ENCODE measurements around the gene RCVRN.

The RCVRN gene

GRCh38 chr17:9887508-9887907, 17.6 kb downstream of the RCVRN start:
- H2BK120ac ChIP-seq (ENCODE audit: low read depth, low read length), result no peak overlapping the region
- no peaks in the 10 kb centered on the region for H3K36me3 ChIP-seq (ENCODE audit: control insufficient read depth in 1 of 2, insufficient read depth in 2 of 2, low read depth in 1 of 2, low read length in 2 of 2)
- DNase-seq, result peak; percentile 47
- H2BK15ac ChIP-seq (ENCODE audit: low read depth, poor library complexity, severe bottlenecking), result no peak overlapping the region
- WGBS, result 86% methylated on average over 8 of the region's 8 CpGs
- H3K4me3 ChIP-seq (ENCODE audit: insufficient read depth in 1 of 2, low read depth in 1 of 2, low read length in 2 of 2), result no peak overlapping the region
- H4K8ac ChIP-seq (ENCODE audit: low read length), result no peak overlapping the region
- no peak overlapping the region for H2AK5ac ChIP-seq (ENCODE audit: low read length, severe bottlenecking)
- H3K4me2 ChIP-seq (ENCODE audit: low read length, poor library complexity, severe bottlenecking), result no peak overlapping the region
- H3K4me1 ChIP-seq (ENCODE audit: control insufficient read depth, insufficient read depth, low read depth, low read length), result no peaks in the 10 kb centered on the region
- H2AFZ ChIP-seq (ENCODE audit: low read depth, low read length), result no peak overlapping the region
- H3K14ac ChIP-seq (ENCODE audit: low read length in 2 of 2), result no peak overlapping the region
- no peaks in the 10 kb centered on the region for H3K79me1 ChIP-seq (replicated peaks; ENCODE audit: low read length, poor library complexity, severe bottlenecking)
- no peak overlapping the region for H2BK5ac ChIP-seq (ENCODE audit: low read depth, low read length, poor library complexity, severe bottlenecking)
- peaks cover 0 to 46% of the 10 kb centered on the region in 2 experiments for H3K27me3 ChIP-seq (ENCODE audit: control insufficient read depth in 1 of 2, insufficient read depth in 1 of 2, low read length in 2 of 2)
- peaks cover 41% of the 10 kb centered on the region for H3K9me3 ChIP-seq (ENCODE audit: control insufficient read depth, low read length)
- H3K9ac ChIP-seq (ENCODE audit: low read length), result no peak overlapping the region
- no peak overlapping the region for H3K23ac ChIP-seq (ENCODE audit: low read length in 2 of 2)
- no peak overlapping the region for H2BK12ac ChIP-seq (ENCODE audit: low read length in 2 of 2)
- H3K27ac ChIP-seq (ENCODE audit: low read length, poor library complexity, severe bottlenecking), result no peak overlapping the region
- no peak overlapping the region for H4K91ac ChIP-seq (ENCODE audit: low read length)
- no peak overlapping the region for H3K18ac ChIP-seq (ENCODE audit: low read depth in 1 of 2, low read length in 2 of 2)
- H3K4ac ChIP-seq (ENCODE audit: low read depth in 1 of 2, low read length in 2 of 2), result no peak overlapping the region

GRCh38 chr17:9886141-9886930, 18.7 kb downstream of the RCVRN start:
- WGBS, result 91% methylated on average over 5 of the region's 5 CpGs

DNA sequence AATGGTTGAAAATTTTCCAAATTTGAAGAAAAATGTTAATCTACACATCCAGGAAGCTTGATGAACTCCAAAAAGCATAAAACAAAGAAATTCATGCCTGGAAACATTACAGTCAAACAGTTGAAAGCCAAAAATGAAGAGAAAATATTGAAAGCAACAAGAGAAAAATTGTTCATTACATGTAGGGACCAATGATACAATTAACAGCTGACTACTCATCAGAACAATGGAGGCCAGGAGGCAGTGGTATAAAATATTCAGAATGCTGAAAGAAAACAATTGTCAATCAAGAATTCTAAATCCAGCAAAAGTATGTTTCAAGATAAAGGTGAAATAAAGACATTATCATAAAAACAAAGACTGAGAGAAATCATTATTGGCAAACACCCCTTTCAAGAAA, 21.6 kb downstream of the RCVRN start:
- no peak overlapping the region for H3K4me3 ChIP-seq (ENCODE audit: insufficient read depth in 1 of 2, low read depth in 1 of 2, low read length in 2 of 2)
- no peak overlapping the region for H3K23ac ChIP-seq (ENCODE audit: low read length in 2 of 2)
- no peak overlapping the region for H4K91ac ChIP-seq (ENCODE audit: low read length)
- peaks cover 0 to 17% of the 10 kb centered on the region in 2 experiments for H3K27me3 ChIP-seq (ENCODE audit: control insufficient read depth in 1 of 2, insufficient read depth in 1 of 2, low read length in 2 of 2)
- no peak overlapping the region for H3K9ac ChIP-seq (ENCODE audit: low read length)
- H2AK5ac ChIP-seq (ENCODE audit: low read length, severe bottlenecking), result no peak overlapping the region
- H3K79me1 ChIP-seq (replicated peaks; ENCODE audit: low read length, poor library complexity, severe bottlenecking), result no peaks in the 10 kb centered on the region
- peaks cover 52% of the 10 kb centered on the region for H3K9me3 ChIP-seq (ENCODE audit: control insufficient read depth, low read length)
- no peak overlapping the region for H2BK120ac ChIP-seq (ENCODE audit: low read depth, low read length)
- no peak overlapping the region for H3K27ac ChIP-seq (ENCODE audit: low read length, poor library complexity, severe bottlenecking)
- no peak overlapping the region for H3K4me2 ChIP-seq (ENCODE audit: low read length, poor library complexity, severe bottlenecking)
- no peak overlapping the region for H2BK12ac ChIP-seq (ENCODE audit: low read length in 2 of 2)
- no peak for DNase-seq
- no peak overlapping the region for H2AFZ ChIP-seq (ENCODE audit: low read depth, low read length)
- no peak overlapping the region for H2BK5ac ChIP-seq (ENCODE audit: low read depth, low read length, poor library complexity, severe bottlenecking)
- no peaks in the 10 kb centered on the region for H3K36me3 ChIP-seq (ENCODE audit: control insufficient read depth in 1 of 2, insufficient read depth in 2 of 2, low read depth in 1 of 2, low read length in 2 of 2)
- no peak overlapping the region for H4K8ac ChIP-seq (ENCODE audit: low read length)
- H2BK15ac ChIP-seq (ENCODE audit: low read depth, poor library complexity, severe bottlenecking), result no peak overlapping the region
- no peak overlapping the region for H3K14ac ChIP-seq (ENCODE audit: low read length in 2 of 2)
- H3K18ac ChIP-seq (ENCODE audit: low read depth in 1 of 2, low read length in 2 of 2), result no peak overlapping the region
- peaks cover 6% of the 10 kb centered on the region for H3K4me1 ChIP-seq (ENCODE audit: control insufficient read depth, insufficient read depth, low read depth, low read length)
- no peak overlapping the region for H3K4ac ChIP-seq (ENCODE audit: low read depth in 1 of 2, low read length in 2 of 2)

More at GRCh38 chr17:9886141-9886930, 18.7 kb downstream of the RCVRN start:
- Histone ChIP-seq H3K27ac (ENCODE audit: low read length, poor library complexity, severe bottlenecking) (no peak overlapping the region), H3K18ac (ENCODE audit: low read depth in 1 of 2, low read length in 2 of 2) (no peak overlapping the region), H2AFZ (ENCODE audit: low read depth, low read length) (no peak overlapping the region), H2BK12ac (ENCODE audit: low read length in 2 of 2) (no peak overlapping the region), H2BK120ac (ENCODE audit: low read depth, low read length) (no peak overlapping the region), H3K4me1 (ENCODE audit: control insufficient read depth, insufficient read depth, low read depth, low read length) (no peaks in the 10 kb centered on the region), H2BK15ac (ENCODE audit: low read depth, poor library complexity, severe bottlenecking) (no peak overlapping the region), H3K23ac (ENCODE audit: low read length in 2 of 2) (no peak overlapping the region), H3K27me3 (ENCODE audit: control insufficient read depth in 1 of 2, insufficient read depth in 1 of 2, low read length in 2 of 2) (peaks cover 0 to 43% of the 10 kb centered on the region in 2 experiments), H3K14ac (ENCODE audit: low read length in 2 of 2) (no peak overlapping the region), H3K9ac (ENCODE audit: low read length) (no peak overlapping the region), H2BK5ac (ENCODE audit: low read depth, low read length, poor library complexity, severe bottlenecking) (no peak overlapping the region), H2AK5ac (ENCODE audit: low read length, severe bottlenecking) (no peak overlapping the region), H4K91ac (ENCODE audit: low read length) (no peak overlapping the region), H3K79me1 (replicated peaks; ENCODE audit: low read length, poor library complexity, severe bottlenecking) (no peaks in the 10 kb centered on the region), H3K4ac (ENCODE audit: low read depth in 1 of 2, low read length in 2 of 2) (no peak overlapping the region), H4K8ac (ENCODE audit: low read length) (no peak overlapping the region), H3K36me3 (ENCODE audit: control insufficient read depth in 1 of 2, insufficient read depth in 2 of 2, low read depth in 1 of 2, low read length in 2 of 2) (no peaks in the 10 kb centered on the region), H3K4me2 (ENCODE audit: low read length, poor library complexity, severe bottlenecking) (no peak overlapping the region), H3K4me3 (ENCODE audit: insufficient read depth in 1 of 2, low read depth in 1 of 2, low read length in 2 of 2) (no peak overlapping the region), H3K9me3 (ENCODE audit: control insufficient read depth, low read length) (peaks cover 52% of the 10 kb centered on the region)
- no peak for DNase-seq

DNA sequence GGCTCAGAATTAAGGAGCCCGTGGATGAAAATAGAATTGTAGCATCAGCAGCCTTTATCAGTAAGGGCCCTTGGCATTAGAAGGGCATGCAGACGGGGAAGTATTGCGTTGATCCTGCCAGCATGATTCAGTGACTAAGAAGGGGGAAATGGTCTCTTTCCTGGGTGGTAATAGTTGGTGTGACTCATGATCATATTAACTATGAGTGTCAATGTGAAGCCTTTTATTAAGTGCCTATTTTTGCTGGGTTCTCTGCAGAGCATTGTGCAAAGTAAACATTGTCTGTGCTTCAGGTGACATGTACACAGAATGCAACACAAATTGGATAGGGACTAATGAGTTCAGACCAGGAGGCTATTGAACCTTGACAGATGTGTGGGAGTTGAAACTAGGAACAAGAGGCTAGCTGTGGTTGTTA, 24.5 kb downstream of the RCVRN start:
- Histone ChIP-seq H3K18ac (ENCODE audit: low read depth in 1 of 2, low read length in 2 of 2) (no peak overlapping the region), H2BK15ac (ENCODE audit: low read depth, poor library complexity, severe bottlenecking) (no peak overlapping the region), H4K8ac (ENCODE audit: low read length) (no peak overlapping the region), H2AK5ac (ENCODE audit: low read length, severe bottlenecking) (no peak overlapping the region), H3K79me1 (replicated peaks; ENCODE audit: low read length, poor library complexity, severe bottlenecking) (no peaks in the 10 kb centered on the region), H4K91ac (ENCODE audit: low read length) (no peak overlapping the region), H2BK5ac (ENCODE audit: low read depth, low read length, poor library complexity, severe bottlenecking) (no peak overlapping the region), H3K4me3 (ENCODE audit: insufficient read depth in 1 of 2, low read depth in 1 of 2, low read length in 2 of 2) (no peak overlapping the region), H3K27ac (ENCODE audit: low read length, poor library complexity, severe bottlenecking) (peak overlapping the region; percentile 19), H3K36me3 (ENCODE audit: control insufficient read depth in 1 of 2, insufficient read depth in 2 of 2, low read depth in 1 of 2, low read length in 2 of 2) (no peaks in the 10 kb centered on the region), H2AFZ (ENCODE audit: low read depth, low read length) (no peak overlapping the region), H2BK120ac (ENCODE audit: low read depth, low read length) (no peak overlapping the region), H3K4me2 (ENCODE audit: low read length, poor library complexity, severe bottlenecking) (no peak overlapping the region), H2BK12ac (ENCODE audit: low read length in 2 of 2) (no peak overlapping the region), H3K4ac (ENCODE audit: low read depth in 1 of 2, low read length in 2 of 2) (no peak overlapping the region), H3K9ac (ENCODE audit: low read length) (no peak overlapping the region), H3K9me3 (ENCODE audit: control insufficient read depth, low read length) (peaks cover 37% of the 10 kb centered on the region), H3K4me1 (ENCODE audit: control insufficient read depth, insufficient read depth, low read depth, low read length) (peaks cover 8% of the 10 kb centered on the region), H3K14ac (ENCODE audit: low read length in 2 of 2) (no peak overlapping the region), H3K23ac (ENCODE audit: low read length in 2 of 2) (no peak overlapping the region), H3K27me3 (ENCODE audit: control insufficient read depth in 1 of 2, insufficient read depth in 1 of 2, low read length in 2 of 2) (no peaks in the 10 kb centered on the region)
- WGBS, result 64% methylated on average over 3 of the region's 3 CpGs
- no peak for DNase-seq
